Esophagus (tissue), 2 donors: ENCODE measurements around the gene STK4. TPM values are rescaled to one million over a fixed set of nuclear protein-coding genes. Genes with fewer than 3 reads are reported as not detected.
A peak's percentile ranks its signal among the peaks of the same experiment; 100 is the strongest.

ENCODE experiments used
- H3K27ac ChIP-seq, 2 donors: one replicate each; pipeline ENCODE4 v1.5.1; 2013; ENCODE audit warnings: low read depth in 2 of 2, mild to moderate bottlenecking in 2 of 2, inconsistent platforms in 1 of 2, low read length in 1 of 2, moderate library complexity in 1 of 2
- H3K27me3 ChIP-seq, 2 donors: one replicate each; pipeline ENCODE4 v1.6.1; 2013; ENCODE audit warnings: low read length in 2 of 2, control low read depth in 1 of 2, mild to moderate bottlenecking in 1 of 2; ENCODE audit not compliant: insufficient read depth in 2 of 2, control insufficient read depth in 1 of 2
- H3K36me3 ChIP-seq, 2 donors: one replicate each; pipeline ENCODE4 v1.6.1; 2013; ENCODE audit warnings: low read length in 1 of 2; ENCODE audit not compliant: control insufficient read depth in 2 of 2, insufficient read depth in 2 of 2
- H3K4me1 ChIP-seq, 2 donors: one replicate each; pipeline ENCODE4 v1.6.1; 2013; ENCODE audit warnings: low read length in 1 of 2; ENCODE audit not compliant: control insufficient read depth in 2 of 2, insufficient read depth in 2 of 2
- H3K4me3 ChIP-seq, 2 donors: one replicate each; pipeline ENCODE4 v1.5.1; 2013; ENCODE audit warnings: low read length in 2 of 2, mild to moderate bottlenecking in 2 of 2, low read depth in 1 of 2, moderate library complexity in 1 of 2
- H3K9me3 ChIP-seq, 2 donors: one replicate each; pipeline ENCODE4 v1.6.1; 2013; ENCODE audit warnings: mild to moderate bottlenecking in 2 of 2, low read depth in 1 of 2, low read length in 1 of 2, moderate library complexity in 1 of 2; ENCODE audit not compliant: control insufficient read depth in 2 of 2, insufficient read depth in 1 of 2
- WGBS, 2 donors: extraction: QIAGEN DNeasy Blood & Tissue Kit; methylation state at CpG; one replicate each; pipeline ENCODE4 v1.1.7; 2013; 5-methylcytosine and 5-hydroxymethylcytosine counted together
- polyA plus RNA-seq, 2 donors: library from polyadenylated mRNA; stranded (reverse); fragments of 200-250 nt; gene quantifications; one replicate each; pipeline ENCODE4 v1.2.3, GENCODE V29; 2013
- donor health status: healthy with polysubstance abuse.
- donor health status: Bipolar disorder and iron deficiency.

Gene STK4
- polyA plus RNA-seq, 2 donors: 4.7 to 4.8 TPM

GRCh38 chr20:45104786-45105185 lies 138.5 kb downstream of the STK4 start:
- WGBS, 2 donors: 50 to 52% methylated on average over 5 of the region's 5 CpGs
- no peaks in the 10 kb centered on the region for H3K9me3 ChIP-seq
- H3K27ac ChIP-seq: no peak overlapping the region
- no peaks in the 10 kb centered on the region for H3K4me1 ChIP-seq
- H3K4me3 ChIP-seq: no peak overlapping the region
- no peaks in the 10 kb centered on the region for H3K27me3 ChIP-seq
- no peaks in the 10 kb centered on the region for H3K36me3 ChIP-seq

GRCh38 chr20:45105317-45105716 lies 139.0 kb downstream of the STK4 start:
- WGBS, 2 donors: 84 to 91% methylated on average over 2 of the region's 2 CpGs
- Histone ChIP-seq H3K36me3 (no peaks in the 10 kb centered on the region), H3K9me3 (no peaks in the 10 kb centered on the region), H3K4me1 (no peaks in the 10 kb centered on the region), H3K4me3 (no peak overlapping the region), H3K27ac (no peak overlapping the region), H3K27me3 (no peaks in the 10 kb centered on the region)

GRCh38 chr20:45109634-45110033 lies 143.3 kb downstream of the STK4 start:
- 81 to 86% methylated on average over 8 of the region's 8 CpGs for WGBS, 2 donors
- Histone ChIP-seq H3K36me3 (no peaks in the 10 kb centered on the region), H3K4me1 (peaks cover 2 to 6% of the 10 kb centered on the region in 2 donors), H3K27me3 (peaks cover 0 to 2% of the 10 kb centered on the region in 2 donors), H3K4me3 (no peak overlapping the region), H3K27ac (no peak overlapping the region), H3K9me3 (no peaks in the 10 kb centered on the region)

GRCh38 chr20:45110301-45110700 lies 144.0 kb downstream of the STK4 start:
- Histone ChIP-seq H3K4me1 (peaks cover 2 to 8% of the 10 kb centered on the region in 2 donors), H3K4me3 (no peak overlapping the region), H3K27me3 (peaks cover 0 to 2% of the 10 kb centered on the region in 2 donors), H3K27ac (no peak overlapping the region), H3K36me3 (no peaks in the 10 kb centered on the region), H3K9me3 (no peaks in the 10 kb centered on the region)
- WGBS, 2 donors: 88 to 94% methylated on average over 11 of the region's 11 CpGs

- H3K27me3 ChIP-seq: peaks cover 0 to 2% of the 10 kb centered on the region in 2 donors
- H3K36me3 ChIP-seq: no peaks in the 10 kb centered on the region
- no peak overlapping the region for H3K4me3 ChIP-seq
- no peaks in the 10 kb centered on the region for H3K9me3 ChIP-seq
- WGBS, 2 donors: 78 to 80% methylated on average over 11 of the region's 11 CpGs
- H3K4me1 ChIP-seq: peaks cover 2 to 8% of the 10 kb centered on the region in 2 donors
- H3K27ac ChIP-seq: no peak overlapping the region
These were observed 145.0 kb downstream of the STK4 start for GRCh38 chr20:45111285-45111684.

- WGBS, 2 donors: 62 to 63% methylated on average over 17 of the region's 17 CpGs
- no peaks in the 10 kb centered on the region for H3K36me3 ChIP-seq
- no peak overlapping the region for H3K4me3 ChIP-seq
- peaks cover 0 to 2% of the 10 kb centered on the region in 2 donors for H3K27me3 ChIP-seq
- peaks cover 2 to 8% of the 10 kb centered on the region in 2 donors for H3K4me1 ChIP-seq
- H3K27ac ChIP-seq: no peak overlapping the region
- no peaks in the 10 kb centered on the region for H3K9me3 ChIP-seq
These were observed 145.6 kb downstream of the STK4 start for GRCh38 chr20:45111799-45112471.

- Histone ChIP-seq H3K4me1 (peaks cover 2 to 8% of the 10 kb centered on the region in 2 donors), H3K36me3 (no peaks in the 10 kb centered on the region), H3K27ac (no peak overlapping the region), H3K9me3 (no peaks in the 10 kb centered on the region), H3K27me3 (peaks cover 0 to 2% of the 10 kb centered on the region in 2 donors), H3K4me3 (no peak overlapping the region)
These were observed 146.4 kb downstream of the STK4 start for GRCh38 chr20:45112754-45113153.

GRCh38 chr20:45113865-45114264 lies 147.6 kb downstream of the STK4 start:
- Histone ChIP-seq H3K9me3 (no peaks in the 10 kb centered on the region), H3K27me3 (peaks cover 0 to 2% of the 10 kb centered on the region in 2 donors), H3K4me1 (peaks cover 2 to 8% of the 10 kb centered on the region in 2 donors), H3K4me3 (no peak overlapping the region), H3K36me3 (no peaks in the 10 kb centered on the region), H3K27ac (peak overlapping the region in 1 of 2 donors; percentile 53)
- WGBS, 2 donors: 89 to 94% methylated on average over 3 of the region's 3 CpGs

GRCh38 chr20:45114465-45115385 lies 148.4 kb downstream of the STK4 start, which contains the start of gene WFDC5:
TSS of gene WFDC5 (minus strand) at chr20:45115174. CDS start at chr20:45115083, 91 bp downstream.
- H3K27ac ChIP-seq: peak within 1 kb of the TSS; percentile 35 to 79
- H3K36me3 ChIP-seq: no peaks in the 10 kb centered on the region
- 30 to 32% methylated on average over 15 to 16 of the region's 16 CpGs for WGBS, 2 donors
- H3K27me3 ChIP-seq: peaks cover 0 to 2% of the 10 kb centered on the region in 2 donors
- peaks cover 2 to 8% of the 10 kb centered on the region in 2 donors for H3K4me1 ChIP-seq
- no peak within 1 kb of the TSS for H3K4me3 ChIP-seq
- no peaks in the 10 kb centered on the region for H3K9me3 ChIP-seq
